Measurements from ENCODE around the gene SKIL.

The SKIL gene

DNA sequence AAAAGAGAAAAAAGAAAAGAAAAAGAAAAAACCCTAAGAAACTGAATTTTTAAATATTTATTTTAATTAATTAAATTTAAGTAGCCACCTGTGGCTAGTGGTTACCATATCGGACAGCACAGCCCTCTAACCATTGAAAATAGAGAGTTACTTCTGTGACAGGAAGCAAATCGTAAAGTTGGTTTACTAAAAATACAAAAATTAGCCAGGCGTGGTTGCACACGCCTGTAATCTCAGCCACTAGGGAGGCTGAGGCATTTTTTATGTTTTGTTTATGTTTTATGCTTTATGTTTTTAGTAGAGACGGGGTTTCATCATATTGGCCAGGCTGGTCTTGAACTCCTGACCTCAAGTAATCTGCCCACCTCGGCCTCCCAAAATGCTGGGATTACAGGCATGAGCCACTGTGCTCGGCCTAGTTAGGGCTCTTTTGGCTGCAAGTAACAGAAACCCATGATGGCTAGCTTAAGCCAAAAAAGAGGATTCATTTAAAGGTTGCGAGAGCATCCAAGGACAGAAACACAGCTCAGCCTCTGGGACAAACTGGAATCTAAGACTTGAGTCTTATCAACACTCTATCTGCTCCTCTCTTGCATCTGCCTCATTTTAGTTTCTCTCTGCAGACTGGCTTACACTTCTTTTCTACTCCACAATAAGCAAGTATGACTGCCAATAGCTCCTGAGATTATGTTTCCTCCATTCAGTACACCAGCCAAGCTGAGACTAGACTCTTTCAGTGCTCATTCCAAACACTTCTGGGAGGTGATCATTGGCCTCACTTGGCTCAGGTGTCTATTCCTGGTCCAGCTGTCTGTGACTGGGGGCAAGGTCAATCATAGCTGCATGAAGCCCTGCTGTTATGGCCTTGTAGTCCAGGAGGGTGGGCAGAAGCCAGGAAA lies 6.8 kb upstream of the SKIL start:
- Histone ChIP-seq H3K27me3 (ENCODE audit: insufficient read depth, poor library complexity, severe bottlenecking) (no peaks in the 10 kb centered on the region), H3K4me1 (ENCODE audit: insufficient read depth, poor library complexity, severe bottlenecking) (peaks cover 4% of the 10 kb centered on the region), H3K27ac (ENCODE audit: poor library complexity, severe bottlenecking) (no peak overlapping the region), H3K4me3 (ENCODE audit: severe bottlenecking) (no peak overlapping the region), H3K9me3 (ENCODE audit: severe bottlenecking) (no peaks in the 10 kb centered on the region), H3K36me3 (ENCODE audit: low read depth) (no peaks in the 10 kb centered on the region)
- DNase-seq (ENCODE audit: low spot score) (no peak), ATAC-seq (ENCODE audit: low read depth) (no peak)
- TF ChIP-seq, protein P1, sequence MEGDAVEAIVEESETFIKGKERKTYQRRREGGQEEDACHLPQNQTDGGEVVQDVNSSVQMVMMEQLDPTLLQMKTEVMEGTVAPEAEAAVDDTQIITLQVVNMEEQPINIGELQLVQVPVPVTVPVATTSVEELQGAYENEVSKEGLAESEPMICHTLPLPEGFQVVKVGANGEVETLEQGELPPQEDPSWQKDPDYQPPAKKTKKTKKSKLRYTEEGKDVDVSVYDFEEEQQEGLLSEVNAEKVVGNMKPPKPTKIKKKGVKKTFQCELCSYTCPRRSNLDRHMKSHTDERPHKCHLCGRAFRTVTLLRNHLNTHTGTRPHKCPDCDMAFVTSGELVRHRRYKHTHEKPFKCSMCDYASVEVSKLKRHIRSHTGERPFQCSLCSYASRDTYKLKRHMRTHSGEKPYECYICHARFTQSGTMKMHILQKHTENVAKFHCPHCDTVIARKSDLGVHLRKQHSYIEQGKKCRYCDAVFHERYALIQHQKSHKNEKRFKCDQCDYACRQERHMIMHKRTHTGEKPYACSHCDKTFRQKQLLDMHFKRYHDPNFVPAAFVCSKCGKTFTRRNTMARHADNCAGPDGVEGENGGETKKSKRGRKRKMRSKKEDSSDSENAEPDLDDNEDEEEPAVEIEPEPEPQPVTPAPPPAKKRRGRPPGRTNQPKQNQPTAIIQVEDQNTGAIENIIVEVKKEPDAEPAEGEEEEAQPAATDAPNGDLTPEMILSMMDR (IDR thresholded peaks at IDR 0.05; ENCODE audit: poor library complexity, severe bottlenecking) = no peak

DNA sequence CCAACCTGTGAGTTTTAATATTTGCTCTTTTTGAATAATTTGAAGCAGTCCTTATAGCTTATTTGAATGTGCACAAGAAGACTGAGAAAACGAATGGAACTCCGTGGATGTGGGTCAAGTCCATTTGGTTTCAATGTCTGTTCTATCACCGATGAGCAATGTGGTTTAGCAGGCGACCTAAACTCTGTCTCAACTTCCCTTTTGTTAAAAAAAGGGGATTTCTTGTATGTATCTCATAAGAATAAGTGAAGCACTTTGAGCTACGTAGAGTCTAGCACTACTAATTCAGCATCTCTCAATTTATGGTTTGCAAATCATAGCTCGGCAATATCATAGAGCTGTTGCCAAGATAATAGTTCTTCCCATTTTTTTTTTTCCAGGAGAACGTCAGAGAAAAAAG lies 4.6 kb upstream of the SKIL start:
- no peak for DNase-seq (ENCODE audit: low spot score)
- no peaks in the 10 kb centered on the region for H3K27me3 ChIP-seq (ENCODE audit: insufficient read depth, poor library complexity, severe bottlenecking)
- H3K4me3 ChIP-seq (ENCODE audit: severe bottlenecking) = no peak overlapping the region
- H3K4me1 ChIP-seq (ENCODE audit: insufficient read depth, poor library complexity, severe bottlenecking) = peaks cover 5% of the 10 kb centered on the region
- TF ChIP-seq, protein P1 (IDR thresholded peaks at IDR 0.05; ENCODE audit: poor library complexity, severe bottlenecking) = no peak
- H3K9me3 ChIP-seq (ENCODE audit: severe bottlenecking) = no peaks in the 10 kb centered on the region
- no peak for ATAC-seq (ENCODE audit: low read depth)
- no peak overlapping the region for H3K27ac ChIP-seq (ENCODE audit: poor library complexity, severe bottlenecking)
- H3K36me3 ChIP-seq (ENCODE audit: low read depth) = no peaks in the 10 kb centered on the region

DNA sequence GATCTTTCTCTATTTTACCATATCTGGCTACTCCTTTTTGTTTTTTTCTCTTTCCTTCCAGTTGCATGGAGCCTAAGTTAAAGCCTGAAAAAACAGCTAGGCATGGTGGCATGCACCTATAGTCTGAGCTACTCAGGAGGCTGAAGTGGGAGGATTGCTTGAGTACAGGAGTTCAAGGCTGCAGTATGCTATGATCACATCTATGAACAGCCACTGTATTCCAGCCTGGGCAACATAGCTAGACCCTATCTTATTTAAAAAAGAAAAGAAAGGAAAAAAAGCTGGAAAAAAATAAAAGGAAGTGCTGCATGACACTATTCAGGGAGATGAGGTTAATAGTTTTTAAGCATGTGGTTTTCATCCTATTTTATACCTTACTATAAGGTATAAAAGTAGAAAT lies 4.0 kb upstream of the SKIL start:
- DNase-seq (ENCODE audit: low spot score) = no peak
- peaks cover 5% of the 10 kb centered on the region for H3K4me1 ChIP-seq (ENCODE audit: insufficient read depth, poor library complexity, severe bottlenecking)
- H3K27ac ChIP-seq (ENCODE audit: poor library complexity, severe bottlenecking) = no peak overlapping the region
- no peaks in the 10 kb centered on the region for H3K36me3 ChIP-seq (ENCODE audit: low read depth)
- ATAC-seq (ENCODE audit: low read depth) = no peak
- TF ChIP-seq, protein P1 (IDR thresholded peaks at IDR 0.05; ENCODE audit: poor library complexity, severe bottlenecking) = no peak
- no peaks in the 10 kb centered on the region for H3K9me3 ChIP-seq (ENCODE audit: severe bottlenecking)
- H3K4me3 ChIP-seq (ENCODE audit: severe bottlenecking) = no peak overlapping the region
- no peaks in the 10 kb centered on the region for H3K27me3 ChIP-seq (ENCODE audit: insufficient read depth, poor library complexity, severe bottlenecking)

DNA sequence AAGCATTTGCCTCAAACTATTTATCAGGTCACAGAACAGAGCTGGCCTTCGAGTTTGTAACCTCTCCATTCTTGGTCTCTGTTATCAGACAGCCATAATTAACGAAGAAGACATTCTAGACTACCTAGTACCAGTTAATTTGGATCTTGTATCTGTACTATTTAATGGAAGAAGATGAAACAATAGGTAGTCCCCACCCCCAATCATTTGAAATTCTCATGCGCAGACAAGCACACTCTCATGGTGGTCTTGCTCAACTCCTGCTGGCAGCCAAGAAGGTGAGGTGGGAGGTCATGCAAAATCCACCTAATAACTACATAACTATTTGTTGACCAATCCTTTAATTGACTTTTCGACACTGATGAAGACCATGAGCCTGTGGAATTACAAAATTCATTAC lies 2.8 kb upstream of the SKIL start:
- H3K4me3 ChIP-seq (ENCODE audit: severe bottlenecking) = no peak overlapping the region
- DNase-seq (ENCODE audit: low spot score) (no peak), ATAC-seq (ENCODE audit: low read depth) (no peak)
- peaks cover 8% of the 10 kb centered on the region for H3K36me3 ChIP-seq (ENCODE audit: low read depth)
- H3K27me3 ChIP-seq (ENCODE audit: insufficient read depth, poor library complexity, severe bottlenecking) = no peaks in the 10 kb centered on the region
- no peaks in the 10 kb centered on the region for H3K9me3 ChIP-seq (ENCODE audit: severe bottlenecking)
- peaks cover 13% of the 10 kb centered on the region for H3K4me1 ChIP-seq (ENCODE audit: insufficient read depth, poor library complexity, severe bottlenecking)
- no peak overlapping the region for H3K27ac ChIP-seq (ENCODE audit: poor library complexity, severe bottlenecking)
- TF ChIP-seq, protein P1 (IDR thresholded peaks at IDR 0.05; ENCODE audit: poor library complexity, severe bottlenecking) = no peak

Data from RWPE2 (cell line).